Stimulated activated CD8-positive, alpha-beta memory T cell treated with anti-CD3 and anti-CD28 coated beads, Interleukin-2, amount 100 ng/mL, for 1 hour (primary cell): ENCODE measurements around the gene MRPL12.
A peak's percentile ranks its signal among the peaks of the same experiment; 100 is the strongest.

Source experiments
- DNase-seq, 2 donors: peaks; one replicate each; pipeline ENCODE4 v3.0.0-alpha.2; 2020; ENCODE audit warnings: low read depth in 2 of 2

Gene MRPL12

DNA sequence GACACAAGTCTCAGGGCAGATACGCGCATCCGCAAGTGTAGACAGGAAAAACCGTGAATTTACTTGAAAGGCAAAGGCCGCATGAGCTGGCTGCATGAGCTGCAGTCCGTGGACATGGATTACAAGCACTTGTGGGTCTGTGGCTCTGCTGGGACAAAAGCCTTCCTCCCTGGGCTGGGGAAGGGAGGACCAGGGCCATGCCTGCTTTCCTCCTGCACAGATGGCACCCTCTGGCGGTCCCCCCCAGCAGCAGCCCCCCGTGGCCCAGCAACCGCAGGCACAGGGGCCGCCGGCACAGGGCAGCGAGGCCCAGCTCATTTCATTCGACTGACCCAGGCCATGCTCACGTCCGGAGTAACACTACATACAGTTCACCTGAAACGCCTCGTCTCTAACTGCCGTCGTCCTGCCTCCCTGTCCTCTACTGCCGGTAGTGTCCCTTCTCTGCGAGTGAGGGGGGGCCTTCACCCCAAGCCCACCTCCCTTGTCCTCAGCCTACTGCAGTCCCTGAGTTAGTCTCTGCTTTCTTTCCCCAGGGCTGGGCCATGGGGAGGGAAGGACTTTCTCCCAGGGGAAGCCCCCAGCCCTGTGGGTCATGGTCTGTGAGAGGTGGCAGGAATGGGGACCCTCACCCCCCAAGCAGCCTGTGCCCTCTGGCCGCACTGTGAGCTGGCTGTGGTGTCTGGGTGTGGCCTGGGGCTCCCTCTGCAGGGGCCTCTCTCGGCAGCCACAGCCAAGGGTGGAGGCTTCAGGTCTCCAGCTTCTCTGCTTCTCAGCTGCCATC, 1.7 kb upstream of the MRPL12 start:
- DNase-seq, result no peak

DNA sequence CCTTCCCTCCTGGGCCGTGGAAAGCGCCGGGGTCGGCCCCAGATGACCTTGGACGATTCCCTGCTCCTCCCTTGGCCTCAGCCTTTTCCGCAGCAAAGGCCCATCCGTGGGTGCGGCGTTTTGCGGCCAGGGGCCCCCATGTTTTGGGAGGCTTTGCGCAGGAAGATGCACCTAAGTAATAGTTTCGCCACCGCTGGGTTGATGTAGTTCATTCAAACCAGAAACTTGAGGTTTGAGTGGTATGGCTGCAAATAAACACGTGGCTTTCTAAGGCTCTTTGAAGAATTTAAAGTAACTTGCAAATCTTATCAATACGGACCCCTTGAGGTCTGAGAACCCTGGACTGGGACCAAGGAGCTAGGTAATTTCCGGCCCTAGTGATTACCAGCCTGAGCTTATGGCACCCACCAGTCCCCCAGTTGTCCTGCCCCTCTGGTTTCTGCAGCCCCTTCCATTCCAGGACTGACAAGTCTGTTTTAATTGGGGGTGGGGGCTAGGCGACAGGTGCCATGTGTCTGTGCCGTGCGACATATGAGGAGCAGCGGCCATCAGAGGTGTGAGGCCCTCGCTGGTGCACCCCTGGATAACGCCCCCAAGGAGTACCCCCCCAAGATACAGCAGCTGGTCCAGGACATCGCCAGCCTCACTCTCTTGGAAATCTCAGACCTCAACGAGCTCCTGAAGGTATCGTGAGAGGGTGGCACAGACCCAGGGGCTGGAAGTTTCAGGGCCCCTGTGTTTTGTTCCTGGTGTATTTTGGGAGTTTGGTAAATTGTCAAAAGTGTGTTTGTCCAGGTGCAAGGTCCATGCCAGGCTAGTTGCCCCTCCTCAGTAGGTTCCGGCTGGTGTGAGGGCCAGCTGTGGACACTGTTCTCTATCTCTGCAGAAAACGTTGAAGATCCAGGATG, 834 bp downstream of the MRPL12 start:
- no peak for DNase-seq

DNA sequence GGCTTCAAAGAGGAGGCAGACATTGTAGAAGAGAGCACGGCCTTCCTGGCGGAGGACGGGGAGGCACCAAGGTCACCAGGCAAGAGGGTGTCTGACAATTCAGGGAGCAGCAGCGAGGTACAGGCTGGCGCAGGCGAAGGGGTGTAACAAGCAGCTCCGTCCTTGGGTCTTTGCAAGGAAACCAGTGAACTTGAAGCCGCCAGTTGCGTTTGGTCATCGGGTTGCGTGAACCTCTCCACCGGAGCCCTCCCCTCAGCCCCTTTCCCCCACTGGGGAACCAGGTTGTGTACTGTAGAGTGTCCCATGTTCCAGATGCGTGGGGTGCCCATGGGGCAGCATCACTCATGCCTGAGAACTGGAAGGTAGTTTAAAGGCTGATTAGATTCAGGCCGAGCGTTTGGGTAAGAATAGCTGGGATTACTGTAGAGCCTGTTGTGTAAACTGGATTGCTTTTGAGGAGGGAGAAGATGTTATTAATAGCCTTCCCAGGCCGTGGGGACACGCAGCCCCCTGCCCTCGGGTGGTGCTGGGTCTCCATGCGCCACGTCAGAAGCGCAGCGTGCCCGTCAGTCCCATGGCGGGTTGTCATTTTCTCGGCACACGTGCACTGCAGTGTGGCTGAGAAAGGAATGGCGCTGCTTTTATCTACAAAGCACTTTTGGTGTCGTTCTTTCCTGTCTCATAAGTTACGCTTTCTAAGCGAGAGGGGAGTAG, 2.5 kb downstream of the MRPL12 start:
- DNase-seq, result no peak

DNA sequence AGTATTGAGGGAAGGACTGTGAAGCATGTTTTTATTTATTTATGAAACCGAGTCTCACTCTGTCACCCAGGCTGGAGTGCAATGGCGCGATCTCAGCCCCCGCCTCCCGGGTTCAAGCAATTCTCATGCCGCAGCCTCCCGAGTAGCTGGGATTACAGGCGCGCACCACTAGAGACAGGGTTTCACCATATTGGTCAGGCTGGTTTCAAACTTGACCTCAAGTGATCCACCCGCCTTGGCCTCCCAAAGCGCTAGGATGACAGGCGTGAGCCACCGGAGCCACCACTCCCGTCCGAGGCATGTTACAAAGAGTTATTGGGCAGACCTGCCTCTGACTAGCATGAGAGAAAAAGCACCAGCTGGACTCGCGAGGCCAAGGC, 3.1 kb downstream of the MRPL12 start:
- no peak for DNase-seq

DNA sequence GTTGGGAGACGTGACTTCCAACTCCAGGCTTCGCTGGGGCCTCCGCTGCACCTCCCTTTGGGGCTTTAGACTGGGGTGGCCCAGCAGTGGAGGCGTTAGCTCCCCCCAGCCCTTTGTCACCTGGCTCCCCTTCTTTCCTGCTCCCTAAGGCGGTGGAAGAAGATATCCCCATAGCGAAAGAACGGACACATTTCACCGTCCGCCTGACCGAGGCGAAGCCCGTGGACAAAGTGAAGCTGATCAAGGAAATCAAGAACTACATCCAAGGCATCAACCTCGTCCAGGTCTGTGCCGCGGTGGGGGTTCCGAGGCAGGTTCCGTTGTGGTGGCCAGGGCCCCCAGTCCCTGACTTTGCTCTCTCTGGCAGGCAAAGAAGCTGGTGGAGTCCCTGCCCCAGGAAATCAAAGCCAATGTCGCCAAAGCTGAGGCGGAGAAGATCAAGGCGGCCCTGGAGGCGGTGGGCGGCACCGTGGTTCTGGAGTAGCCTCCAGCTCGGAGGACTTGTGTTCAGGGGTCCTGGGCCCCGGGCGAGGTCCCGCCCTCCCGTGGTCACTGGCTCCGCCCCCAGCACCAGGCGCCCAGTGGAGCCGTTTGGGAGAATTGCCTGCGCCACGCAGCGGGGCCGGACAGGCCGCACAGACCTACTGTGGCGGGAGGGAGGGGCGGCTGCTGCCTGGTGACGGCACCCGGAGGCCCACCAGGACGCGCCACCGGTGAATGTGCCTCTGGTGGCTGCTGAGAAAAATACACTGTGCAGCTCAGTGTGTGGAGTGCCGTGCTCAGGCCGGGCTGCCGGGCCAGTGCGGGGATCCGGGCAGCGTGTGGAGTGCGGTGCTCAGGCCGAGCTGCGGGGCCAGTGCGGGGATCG, 3.8 kb downstream of the MRPL12 start:
- no peak for DNase-seq

DNA sequence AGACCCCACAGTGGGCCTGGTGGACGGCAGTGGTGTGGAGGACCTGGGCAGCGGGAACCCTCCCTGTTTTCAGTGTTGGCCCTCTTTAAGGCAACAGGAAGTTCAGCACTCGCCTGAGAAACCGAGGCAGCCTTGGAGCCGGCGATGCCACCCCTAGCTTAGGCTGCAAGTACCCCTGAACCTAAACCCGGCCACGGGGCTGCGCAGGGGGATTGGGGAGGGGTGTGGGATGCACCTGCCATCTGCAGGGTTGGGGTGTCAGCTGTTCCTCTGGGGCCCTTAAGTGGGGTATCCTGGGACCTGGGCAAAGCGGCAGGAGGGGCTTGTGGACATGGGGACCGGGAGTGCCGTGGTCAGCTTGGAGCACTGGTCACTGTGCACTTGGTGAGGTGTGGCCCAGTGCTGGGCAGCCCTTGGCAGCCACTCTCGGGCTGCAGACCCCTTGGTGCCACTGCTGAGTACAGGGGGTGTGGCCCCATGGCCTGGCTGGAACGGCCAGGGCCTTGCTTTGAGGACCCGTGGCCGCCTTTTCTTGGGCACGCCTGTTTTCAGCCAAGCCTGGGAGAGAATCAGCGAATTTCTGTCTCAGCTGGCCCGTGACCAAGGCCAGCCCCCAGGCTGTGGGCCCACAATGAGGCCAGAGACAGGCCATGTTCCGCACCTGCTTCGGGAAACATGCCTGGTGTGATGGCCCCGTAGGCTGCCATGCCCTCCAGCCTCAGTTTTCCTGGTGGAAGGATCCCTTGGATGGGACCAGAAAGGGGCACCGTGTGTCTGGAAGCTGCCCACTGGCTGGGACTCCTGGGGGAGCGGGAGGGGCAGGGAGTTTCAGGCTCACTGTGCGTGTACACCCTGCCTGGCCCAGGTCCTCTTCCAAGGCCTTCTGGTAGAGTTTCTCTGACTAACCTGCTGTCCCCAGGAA, 4.8 kb downstream of the MRPL12 start:
- DNase-seq, result no peak

GRCh38 chr17:81708739-81709185, 5.6 kb downstream of the MRPL12 start:
- no peak for DNase-seq

DNA sequence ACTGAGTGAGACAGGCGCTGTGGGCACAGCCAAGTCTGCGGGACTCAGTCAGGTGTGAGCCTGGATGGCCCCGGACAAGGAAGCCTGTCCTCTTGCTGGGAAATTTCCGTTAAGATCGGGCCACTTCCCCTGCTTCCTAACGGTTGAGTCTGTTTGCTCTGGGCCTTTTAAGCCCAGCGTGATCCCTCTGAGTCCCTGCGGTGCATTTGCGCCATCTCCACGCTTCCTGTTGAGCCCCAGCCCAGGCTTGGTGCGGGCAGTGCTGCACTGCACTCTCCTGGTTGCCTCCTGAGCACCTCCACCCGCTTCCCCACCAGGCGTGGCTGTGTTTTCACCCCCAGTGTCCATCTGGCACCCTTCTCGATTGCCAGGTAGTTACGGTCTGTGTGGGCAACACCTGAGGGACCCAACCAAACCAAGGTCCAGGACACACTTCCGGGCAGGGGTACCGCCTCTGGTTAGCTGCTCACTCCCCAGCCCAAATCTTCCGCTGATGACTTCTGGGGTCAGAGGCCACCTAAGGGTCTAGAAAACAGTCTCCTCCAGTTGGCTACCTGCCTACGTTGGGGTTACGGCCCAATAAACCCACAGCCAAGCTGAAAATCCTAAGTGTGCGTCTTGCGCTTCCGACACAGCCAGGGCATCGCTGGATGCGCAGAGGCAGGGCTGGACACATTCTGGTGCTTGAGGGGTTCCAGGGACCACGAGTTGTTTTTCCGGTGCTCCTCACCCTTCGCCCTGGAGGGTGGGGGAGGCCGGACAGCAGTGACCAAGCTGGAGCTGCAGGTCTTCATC, 7.5 kb downstream of the MRPL12 start:
- DNase-seq, result no peak

DNA sequence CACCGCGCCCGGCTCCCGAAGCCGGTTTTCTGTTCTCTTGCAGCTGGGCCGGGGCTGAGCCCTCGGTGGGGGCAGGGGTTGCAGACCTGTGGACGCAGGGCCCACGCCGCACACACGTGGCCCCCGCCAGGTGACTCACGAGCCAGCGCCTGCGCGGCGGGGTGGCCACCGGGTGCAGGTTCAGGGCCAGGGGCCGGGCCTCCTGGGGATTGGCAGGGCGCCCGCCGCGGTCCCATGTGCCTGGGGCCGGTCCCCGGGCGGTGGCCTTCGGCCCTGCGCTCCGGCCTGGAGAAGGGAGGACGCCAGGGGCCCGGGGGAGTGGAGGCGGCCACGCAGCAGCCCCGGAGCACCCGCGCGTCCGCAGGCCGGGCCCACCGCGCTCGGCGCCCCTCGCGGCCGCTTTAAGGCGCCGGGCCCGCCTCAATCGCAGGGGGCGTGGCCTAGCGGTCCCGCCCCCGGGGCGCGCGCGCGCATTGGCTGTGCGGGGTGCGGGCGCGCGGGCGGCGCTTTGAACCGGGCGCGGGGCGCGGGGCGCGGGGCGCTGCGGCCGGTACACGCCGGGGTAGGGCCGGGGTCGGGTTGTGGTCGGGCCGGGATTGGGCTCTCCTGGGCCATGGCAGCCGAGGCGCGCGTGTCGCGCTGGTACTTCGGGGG, 8.8 kb downstream of the MRPL12 start, which contains the start of gene SLC25A10:
SLC25A10 (plus strand) TSS at position 471 of the 654 bp plus-strand sequence; CDS start at position 614, 143 bp downstream.
- DNase-seq, result peak; percentile 45 to 61

DNA sequence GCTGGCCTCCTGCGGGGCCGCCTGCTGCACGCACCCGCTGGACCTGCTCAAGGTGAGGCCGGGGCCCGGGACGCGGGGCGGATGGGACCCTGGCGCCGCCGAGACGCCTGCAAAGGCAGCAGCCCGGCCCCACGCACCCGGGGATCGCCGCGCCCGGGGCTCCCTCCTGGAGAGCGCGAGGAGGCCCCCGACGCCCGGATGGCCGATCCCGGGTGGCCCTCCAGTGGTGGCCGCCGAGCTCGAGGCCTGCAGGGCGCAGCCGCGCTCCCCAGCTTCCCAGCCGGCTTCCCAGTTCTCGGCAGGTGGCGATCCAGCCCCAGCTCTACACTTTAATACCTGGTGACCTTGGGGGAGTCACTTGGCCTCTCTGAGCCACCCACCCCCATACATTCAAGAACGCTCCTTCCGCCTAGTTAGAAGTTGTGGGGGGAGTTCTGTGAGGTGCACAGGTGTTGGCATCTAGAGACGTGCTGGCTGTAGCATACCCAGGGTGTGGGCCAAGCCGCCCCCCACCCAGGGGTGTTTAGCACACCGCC, 9.4 kb downstream of the MRPL12 start:
- DNase-seq, result no peak

GRCh38 chr17:81713004-81713555, 9.9 kb downstream of the MRPL12 start:
- DNase-seq, result no peak

DNA sequence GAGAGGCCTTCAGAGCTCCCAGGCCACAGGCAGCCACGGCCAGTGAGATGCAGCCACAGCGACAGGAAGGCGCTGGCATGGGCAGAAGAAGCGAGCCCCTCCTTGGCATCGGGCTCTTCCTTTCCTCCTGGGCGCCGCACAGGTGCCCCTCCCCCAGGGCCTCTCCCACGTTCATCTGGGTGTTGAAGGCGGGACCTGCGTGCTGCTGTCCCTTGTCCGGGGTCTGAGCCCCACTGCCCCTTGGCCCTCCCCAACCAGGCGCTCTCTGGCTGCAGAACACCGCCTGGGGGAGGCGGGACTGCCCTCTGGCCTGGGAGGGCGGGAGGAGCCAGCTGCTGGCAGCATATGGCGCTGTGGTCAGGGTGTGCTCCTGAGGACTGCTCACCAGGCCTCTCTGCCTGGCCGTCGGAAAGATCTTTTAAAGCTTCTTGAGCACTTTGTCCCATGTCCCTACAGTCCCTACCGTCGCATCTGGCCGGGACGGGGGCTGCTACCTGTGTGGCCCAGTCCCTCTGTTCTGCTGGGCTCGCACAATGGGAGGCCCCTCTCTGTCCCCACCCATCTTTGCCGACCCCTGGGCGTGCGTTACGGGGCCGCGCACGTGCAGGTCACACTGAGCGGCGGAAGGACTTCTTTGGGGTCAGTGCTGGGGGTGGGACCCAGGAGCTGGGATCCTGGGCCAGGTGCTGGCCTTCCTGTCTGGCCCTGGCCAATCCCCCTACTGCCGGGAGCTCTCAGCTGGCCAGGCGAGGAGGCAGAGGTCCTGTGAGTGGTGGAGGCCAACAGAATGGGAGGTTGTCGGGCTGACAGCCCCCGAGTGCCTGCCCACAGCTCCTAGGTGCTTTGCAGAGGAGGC, 10.6 kb downstream of the MRPL12 start:
- DNase-seq, result no peak

- DNase-seq, result no peak
Observed at GRCh38 chr17:81714412-81715106, 11.4 kb downstream of the MRPL12 start.

GRCh38 chr17:81715107-81715871, 12.1 kb downstream of the MRPL12 start:
- no peak for DNase-seq

DNA sequence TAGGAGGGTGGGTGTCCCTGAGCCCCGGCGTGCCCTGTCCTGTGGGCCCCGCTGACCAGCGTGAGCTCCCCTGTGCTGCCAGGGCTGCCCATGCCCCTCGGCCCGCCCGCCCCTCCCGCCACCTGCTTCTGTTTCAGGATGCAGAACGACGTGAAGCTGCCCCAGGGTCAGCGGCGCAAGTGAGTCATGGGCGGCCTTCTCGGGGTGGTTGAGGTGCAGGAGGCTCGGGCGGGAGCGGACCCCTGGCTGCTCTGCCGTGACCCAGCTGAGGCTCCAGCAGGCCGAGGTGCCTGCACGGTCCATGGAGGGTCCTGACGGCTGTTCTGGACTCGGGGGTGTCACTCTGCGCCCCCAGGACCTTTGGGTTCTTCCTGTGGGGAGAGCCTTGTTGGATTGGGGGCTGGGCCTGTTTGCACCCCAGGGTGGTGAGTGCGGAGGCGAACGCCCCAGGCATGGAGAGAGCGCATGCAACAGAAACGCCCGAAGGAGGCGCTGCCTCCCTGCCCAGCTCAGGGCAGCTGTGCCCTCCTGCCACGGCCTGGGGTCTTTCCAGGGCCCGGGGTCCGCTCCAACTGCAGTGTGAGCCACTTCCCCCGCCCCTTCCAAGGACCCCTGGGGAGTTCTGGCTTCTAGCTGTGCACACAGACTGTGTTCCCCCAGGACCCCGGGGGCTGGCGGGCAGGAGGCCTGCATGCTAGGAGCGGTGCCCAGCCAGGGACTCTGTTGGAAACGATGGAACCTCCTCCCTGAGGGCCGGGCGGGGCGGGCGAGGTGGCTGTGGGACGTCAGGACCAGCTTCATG, 12.9 kb downstream of the MRPL12 start:
- DNase-seq, result no peak
